HUES64 (cell line): ENCODE data around the gene CIAO2A.

ENCODE experiments used
- H3K27ac ChIP-seq: 2 replicates; pipeline ENCODE4 v1.7.0; 2013; ENCODE audit warnings: low read depth, low read length, inconsistent platforms
- H3K27me3 ChIP-seq: 2 replicates; pipeline ENCODE4 v1.6.1; 2013; ENCODE audit warnings: mild to moderate bottlenecking, low read length; ENCODE audit not compliant: insufficient read depth
- H3K36me3 ChIP-seq: 2 replicates; pipeline ENCODE4 v1.6.1; 2013; ENCODE audit warnings: mild to moderate bottlenecking, low read length; ENCODE audit not compliant: insufficient read depth
- H3K4me1 ChIP-seq: 2 replicates; pipeline ENCODE4 v1.6.1; 2013; ENCODE audit warnings: mild to moderate bottlenecking, low read length, moderate library complexity; ENCODE audit not compliant: insufficient read depth
- H3K4me3 ChIP-seq: 2 replicates; pipeline ENCODE4 v1.5.1; 2013; ENCODE audit warnings: mild to moderate bottlenecking, low read length, moderate library complexity
- H3K9ac ChIP-seq: 2 replicates; pipeline ENCODE4 v1.6.1; 2013; ENCODE audit warnings: mild to moderate bottlenecking, low read depth, low read length
- H3K9me3 ChIP-seq: 2 replicates; pipeline ENCODE4 v1.6.1; 2013; ENCODE audit warnings: low read depth, low read length; ENCODE audit not compliant: insufficient read depth
- WGBS: fragments of 150-250, 120-280 bp; methylation state at CpG from one replicate; pipeline ENCODE4 v1.1.7; 2013; ENCODE audit warnings: missing lambda C conversion rate; 5-methylcytosine and 5-hydroxymethylcytosine counted together

Gene CIAO2A

DNA sequence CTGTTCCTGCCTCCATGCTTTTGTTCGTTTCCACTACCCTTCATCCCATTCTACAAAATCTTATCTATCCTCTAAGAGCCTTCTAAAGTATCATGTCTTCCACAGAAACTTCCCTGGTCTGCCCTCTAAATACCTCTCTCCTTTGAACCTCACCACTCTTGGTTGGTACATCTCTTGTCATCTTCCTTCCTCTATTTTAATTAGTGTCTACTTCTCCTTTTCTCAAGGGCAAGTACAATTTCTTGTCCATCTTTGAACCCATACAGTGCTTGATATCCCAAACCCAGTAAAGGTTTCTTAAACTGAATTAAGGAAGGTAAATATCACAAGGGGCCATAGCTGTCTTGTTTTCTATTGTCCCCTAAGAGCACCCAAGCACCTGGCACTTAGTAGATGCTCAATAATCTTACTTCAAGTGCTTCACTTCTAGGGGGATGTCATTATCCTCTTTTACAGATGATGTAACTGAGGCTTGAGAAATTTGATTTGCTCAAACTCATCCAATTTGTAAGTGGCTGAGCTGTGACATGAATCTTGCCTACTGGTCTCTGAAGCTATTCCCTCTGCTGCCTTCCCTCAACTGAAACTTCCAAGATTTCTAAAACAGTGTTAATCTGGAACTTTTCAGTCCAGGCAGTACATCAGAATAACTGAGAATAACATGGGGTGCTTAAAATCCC is 44.7 kb downstream of the CIAO2A start:
- Histone ChIP-seq H3K36me3 (no peaks in the 10 kb centered on the region), H3K27me3 (peaks cover 44% of the 10 kb centered on the region), H3K9ac (no peak overlapping the region), H3K9me3 (no peaks in the 10 kb centered on the region), H3K4me3 (no peak overlapping the region), H3K27ac (no peak overlapping the region), H3K4me1 (no peaks in the 10 kb centered on the region; the same call in 1 of the 2 replicates)
- 92% methylated on average over 1 of the region's 1 CpG for WGBS

DNA sequence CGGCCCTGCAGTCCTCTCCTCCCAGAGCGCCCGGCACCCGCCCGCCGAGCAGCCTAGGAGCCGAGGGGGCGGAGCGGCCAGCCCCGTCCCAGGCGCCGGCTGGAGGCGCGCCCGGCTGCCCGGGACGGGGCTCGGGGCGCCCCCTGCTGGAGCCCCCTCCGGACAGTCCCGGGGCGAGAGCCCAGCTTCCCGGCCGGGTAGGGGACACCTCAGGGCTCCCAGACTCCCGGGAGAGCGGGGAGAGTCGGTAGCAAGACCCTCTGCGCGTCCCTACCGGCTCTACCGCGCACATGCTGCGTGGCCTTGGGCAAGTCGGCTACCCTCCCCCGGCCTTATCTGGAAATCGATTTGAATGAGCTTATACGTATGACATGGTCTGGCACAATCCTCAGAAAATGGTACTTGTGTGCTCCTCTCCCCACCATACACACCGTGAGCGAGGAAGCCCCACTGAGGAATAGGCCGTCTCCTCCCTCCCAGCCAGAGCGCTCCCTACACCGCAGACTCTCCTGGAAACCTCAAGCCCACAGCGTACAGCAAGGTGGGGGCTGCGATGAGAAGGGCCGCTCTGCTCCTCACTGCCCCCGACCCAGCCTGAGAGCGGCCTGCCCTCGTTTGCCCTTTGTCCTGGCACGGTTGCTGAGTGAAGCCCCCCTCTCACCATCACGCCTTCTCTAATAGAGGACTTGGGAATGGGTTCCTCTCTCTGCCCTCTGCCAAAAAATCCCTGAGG is 47.1 kb downstream of the CIAO2A start, which contains the start of gene DAPK2:
Gene DAPK2 (minus strand): TSS at position 65 of the 733 bp plus-strand sequence. CDS start 6,224 bp downstream, outside the sequence.
- no peaks in the 10 kb centered on the region for H3K36me3 ChIP-seq
- peaks cover 48% of the 10 kb centered on the region for H3K27me3 ChIP-seq
- H3K9ac ChIP-seq = peak within 1 kb of the TSS; percentile 39
- H3K27ac ChIP-seq = no peak within 1 kb of the TSS
- WGBS = 10% methylated on average over 48 of the region's 50 CpGs
- H3K9me3 ChIP-seq = no peaks in the 10 kb centered on the region
- peak within 1 kb of the TSS; percentile 60 for H3K4me3 ChIP-seq
- H3K4me1 ChIP-seq = no peaks in the 10 kb centered on the region; the same call in 1 of the 2 replicates

DNA sequence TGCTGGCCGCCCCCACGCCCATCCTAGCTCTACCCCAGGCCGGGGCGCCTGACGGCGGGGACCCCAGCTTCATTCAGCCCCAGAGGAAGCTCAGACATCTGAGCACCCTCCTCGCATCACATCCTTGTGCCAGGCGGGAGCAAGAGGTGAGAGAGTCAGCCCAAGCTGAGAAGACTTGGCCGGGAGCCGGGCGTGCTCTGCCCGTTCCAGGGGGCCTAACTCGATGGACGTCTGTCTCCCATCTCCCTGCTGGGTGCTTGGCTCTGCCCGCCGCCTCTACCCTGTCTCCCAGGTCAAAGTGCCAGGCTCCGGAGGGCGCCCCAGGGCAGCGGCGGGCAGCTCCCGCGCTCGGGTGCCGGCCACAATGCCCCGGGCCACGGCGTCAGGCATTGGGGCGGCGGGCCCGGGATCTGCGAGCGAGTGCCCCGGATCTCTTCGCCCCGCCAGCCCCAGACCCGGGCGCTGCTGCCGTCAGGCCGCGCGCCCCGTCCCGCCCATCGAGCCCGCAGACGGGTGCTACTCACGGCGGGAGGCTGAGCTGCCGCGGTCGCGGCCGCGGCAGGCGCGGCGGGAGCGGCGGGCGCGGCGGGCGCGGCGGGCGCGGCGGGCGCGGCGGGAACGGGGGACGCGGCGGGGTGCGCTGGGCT is 47.7 kb downstream of the CIAO2A start:
- H3K36me3 ChIP-seq = no peaks in the 10 kb centered on the region
- H3K9me3 ChIP-seq = no peaks in the 10 kb centered on the region
- peak overlapping the region; percentile 60 for H3K4me3 ChIP-seq
- peaks cover 48% of the 10 kb centered on the region for H3K27me3 ChIP-seq
- no peaks in the 10 kb centered on the region; the same call in 1 of the 2 replicates for H3K4me1 ChIP-seq
- no peak overlapping the region for H3K27ac ChIP-seq
- 12% methylated on average over 76 of the region's 76 CpGs for WGBS
- peak overlapping the region; percentile 39 for H3K9ac ChIP-seq

DNA sequence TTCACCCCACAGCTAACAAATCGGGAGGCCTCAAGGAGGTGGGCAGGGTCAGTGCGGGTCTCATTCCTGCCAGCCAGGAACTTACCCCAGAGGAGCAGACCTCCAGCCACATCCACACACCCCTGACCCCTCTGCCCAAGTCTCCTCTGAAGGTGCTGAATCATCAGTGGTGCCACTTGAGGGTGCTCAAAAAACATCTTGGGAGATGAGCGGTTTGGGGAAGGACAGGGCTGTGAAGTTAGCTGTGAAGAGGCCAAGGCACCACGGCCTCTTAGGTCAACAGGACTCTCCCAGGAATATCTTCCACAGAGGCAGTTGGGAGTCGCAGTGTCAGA is 48.6 kb downstream of the CIAO2A start:
- no peak overlapping the region for H3K4me3 ChIP-seq
- H3K27me3 ChIP-seq = peaks cover 48% of the 10 kb centered on the region
- H3K9ac ChIP-seq = no peak overlapping the region
- no peaks in the 10 kb centered on the region; the same call in 1 of the 2 replicates for H3K4me1 ChIP-seq
- H3K27ac ChIP-seq = no peak overlapping the region
- no peaks in the 10 kb centered on the region for H3K9me3 ChIP-seq
- 89% methylated on average over 5 of the region's 5 CpGs for WGBS
- H3K36me3 ChIP-seq = no peaks in the 10 kb centered on the region

DNA sequence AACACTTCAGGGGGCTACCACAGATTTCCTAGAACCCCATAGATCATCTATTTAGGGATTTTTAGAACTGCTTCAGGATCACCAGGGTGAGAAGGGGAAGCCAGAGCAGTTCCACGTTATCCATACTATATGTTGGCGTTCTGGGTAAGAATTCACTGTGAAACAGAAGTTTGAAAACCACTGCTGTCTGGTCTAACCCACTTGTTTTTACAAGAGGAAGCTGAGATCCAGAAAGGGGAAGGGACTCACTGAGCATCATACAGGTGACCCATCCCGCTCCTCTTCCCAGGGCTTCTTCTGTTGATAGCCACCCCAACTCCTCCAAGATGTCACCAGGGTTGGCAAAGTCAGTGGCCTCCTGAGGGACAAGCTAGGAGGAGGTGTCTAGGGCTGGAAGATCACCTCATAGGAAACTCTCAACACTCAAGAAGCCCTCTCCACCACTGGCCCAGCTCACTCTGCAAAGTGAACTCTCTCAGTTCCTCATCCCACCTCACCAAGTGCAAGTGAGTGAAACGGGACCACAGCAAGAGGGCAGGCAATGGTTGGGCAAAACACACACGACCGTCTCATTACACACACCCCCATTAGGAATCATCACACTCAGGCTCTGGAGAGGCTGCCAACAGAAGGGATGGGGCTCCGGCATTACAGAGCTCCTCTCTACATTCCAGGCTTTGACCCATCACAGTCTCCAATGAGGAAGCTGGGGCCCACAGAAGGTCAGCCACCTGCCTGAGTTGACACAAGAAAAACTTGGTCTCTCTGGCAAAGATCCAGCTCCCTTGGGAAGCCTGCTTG is 49.1 kb downstream of the CIAO2A start:
- H3K36me3 ChIP-seq = no peaks in the 10 kb centered on the region
- H3K4me3 ChIP-seq = no peak overlapping the region
- H3K27ac ChIP-seq = no peak overlapping the region
- H3K9ac ChIP-seq = no peak overlapping the region
- H3K4me1 ChIP-seq = no peaks in the 10 kb centered on the region
- no peaks in the 10 kb centered on the region for H3K9me3 ChIP-seq
- H3K27me3 ChIP-seq = peaks cover 48% of the 10 kb centered on the region
- 92% methylated on average over 6 of the region's 7 CpGs for WGBS

DNA sequence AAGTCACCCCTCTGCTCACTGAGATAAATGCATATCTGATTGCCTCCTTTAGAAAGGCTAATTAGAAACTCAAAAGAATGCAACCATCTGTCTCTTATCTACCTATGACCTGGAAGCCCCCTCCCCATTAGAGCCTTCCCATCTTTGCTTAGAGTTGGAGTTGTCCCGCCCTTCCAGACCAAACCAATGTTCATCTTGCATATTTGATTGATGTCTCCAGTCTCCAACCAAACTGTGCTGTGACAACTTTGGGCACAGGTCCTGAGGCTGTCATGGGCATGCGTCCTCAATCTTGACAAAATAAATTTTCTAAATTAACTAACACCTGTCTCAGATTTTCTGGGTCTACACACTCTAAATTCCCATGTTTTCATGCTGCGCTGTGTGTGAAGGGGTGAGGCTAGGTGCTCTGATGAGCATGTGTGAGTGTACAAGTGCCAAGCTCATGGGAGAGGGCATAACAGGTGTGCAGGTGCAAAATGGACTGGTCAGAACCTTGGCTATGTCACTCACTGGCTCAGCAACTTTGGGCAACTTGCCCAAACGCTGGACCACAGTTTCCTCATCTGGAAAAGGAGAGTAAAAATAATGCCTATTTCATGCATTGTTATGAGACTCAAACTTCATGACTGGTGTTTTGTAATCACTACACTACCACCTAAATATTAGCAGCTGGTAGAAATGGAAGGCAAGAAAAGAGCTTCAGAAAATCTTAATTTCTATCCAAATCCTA is 54.6 kb downstream of the CIAO2A start:
- WGBS = 87% methylated on average over 4 of the region's 4 CpGs
- Histone ChIP-seq H3K36me3 (no peaks in the 10 kb centered on the region), H3K27me3 (0 out of 2 replicates have a peak, but pooled peaks cover 5% of the 10 kb centered on the region), H3K4me1 (no peaks in the 10 kb centered on the region; the same call in 1 of the 2 replicates), H3K9me3 (no peaks in the 10 kb centered on the region), H3K27ac (no peak overlapping the region), H3K9ac (no peak overlapping the region), H3K4me3 (no peak overlapping the region)

DNA sequence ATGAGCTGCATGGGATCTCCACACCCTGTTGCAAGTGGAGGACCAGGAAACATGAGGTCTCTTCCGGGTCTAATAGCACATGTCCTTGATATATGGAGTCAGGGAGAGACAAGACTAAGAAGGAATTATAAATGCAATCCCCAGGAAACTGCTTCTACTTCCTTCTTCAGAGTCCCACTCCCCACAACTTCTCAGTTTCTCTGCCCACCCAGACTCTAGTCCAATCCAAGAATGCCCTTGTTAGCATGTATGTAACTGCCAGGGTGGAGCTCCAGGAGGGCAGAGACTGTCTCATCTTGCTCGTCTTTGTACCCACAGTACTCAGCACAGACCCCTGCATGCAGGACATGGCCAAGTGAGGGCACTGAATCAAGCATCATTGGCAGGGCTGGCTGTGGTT is 55.7 kb downstream of the CIAO2A start:
- Histone ChIP-seq H3K4me1 (no peaks in the 10 kb centered on the region; the same call in 1 of the 2 replicates), H3K27me3 (no peaks in the 10 kb centered on the region), H3K27ac (no peak overlapping the region), H3K9ac (no peak overlapping the region), H3K9me3 (no peaks in the 10 kb centered on the region), H3K4me3 (no peak overlapping the region), H3K36me3 (no peaks in the 10 kb centered on the region)
- WGBS = 47% methylated on average over 2 of the region's 2 CpGs

DNA sequence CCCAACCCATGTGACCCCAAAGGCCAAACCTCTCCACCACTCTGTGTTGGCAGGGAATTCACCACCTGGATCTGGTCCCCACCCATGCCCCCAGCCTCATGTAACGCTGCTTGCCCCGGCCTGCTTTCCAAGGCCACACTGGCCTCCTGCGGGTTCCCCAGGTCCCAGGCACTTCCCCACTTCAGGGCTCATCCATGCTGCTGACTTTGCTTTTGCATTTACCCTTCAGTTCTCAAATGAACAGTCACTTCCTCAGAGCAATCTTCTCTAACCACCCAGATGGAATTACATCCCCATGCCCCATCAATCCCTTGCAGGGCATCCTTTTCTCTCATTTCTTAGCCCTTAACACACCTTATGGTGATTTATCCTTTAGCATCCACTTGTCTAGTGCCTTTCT is 56.5 kb downstream of the CIAO2A start:
- Histone ChIP-seq H3K9me3 (no peaks in the 10 kb centered on the region), H3K27ac (no peak overlapping the region), H3K36me3 (no peaks in the 10 kb centered on the region), H3K4me3 (no peak overlapping the region), H3K27me3 (no peaks in the 10 kb centered on the region), H3K4me1 (no peaks in the 10 kb centered on the region; the same call in 1 of the 2 replicates), H3K9ac (no peak overlapping the region)
- 90% methylated on average over 3 of the region's 3 CpGs for WGBS

DNA sequence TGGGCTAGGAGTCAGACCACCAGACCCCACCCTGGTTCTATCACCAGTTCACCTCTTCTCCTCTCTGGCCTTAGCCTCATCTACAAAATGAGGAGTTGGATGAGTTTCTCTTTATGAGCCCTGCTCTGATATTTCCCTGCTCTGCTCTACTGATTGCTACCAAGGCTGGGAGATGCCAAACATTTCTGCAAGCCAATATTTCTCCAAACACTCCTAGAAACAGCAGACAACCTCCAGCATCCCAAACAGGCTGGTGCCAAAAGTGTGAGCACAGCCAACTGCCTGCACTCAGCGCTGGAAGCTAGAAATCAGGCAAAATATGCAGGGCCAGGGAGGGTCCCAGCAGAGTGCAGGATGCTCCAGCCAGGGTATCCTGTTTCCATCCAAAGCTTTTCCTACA is 58.1 kb downstream of the CIAO2A start:
- Histone ChIP-seq H3K36me3 (no peaks in the 10 kb centered on the region), H3K4me1 (no peaks in the 10 kb centered on the region; the same call in 1 of the 2 replicates), H3K9ac (no peak overlapping the region), H3K4me3 (no peak overlapping the region), H3K27ac (no peak overlapping the region), H3K27me3 (no peaks in the 10 kb centered on the region), H3K9me3 (no peaks in the 10 kb centered on the region)
- WGBS = 96% methylated on average over 1 of the region's 1 CpG

DNA sequence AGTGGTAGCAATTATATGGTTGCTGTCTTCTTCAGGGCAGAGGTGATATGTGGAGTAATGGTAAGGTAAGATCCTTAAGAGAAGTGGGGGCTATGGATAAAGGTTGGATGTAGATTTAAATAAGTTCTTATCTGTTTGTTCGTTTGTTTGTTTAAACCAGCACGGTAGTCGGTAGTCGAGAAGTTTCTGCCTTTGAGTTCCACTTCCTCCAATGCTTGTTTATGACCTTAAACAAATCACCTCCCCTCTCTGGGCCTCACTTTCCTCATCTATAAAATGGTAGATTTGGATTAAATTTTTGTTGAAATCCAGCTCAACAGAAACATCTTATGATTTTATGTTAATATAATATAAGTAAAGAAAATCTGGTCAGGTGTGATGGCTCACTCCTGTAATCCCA is 59.1 kb downstream of the CIAO2A start:
- H3K4me3 ChIP-seq = no peak overlapping the region
- H3K9ac ChIP-seq = no peak overlapping the region
- H3K9me3 ChIP-seq = no peaks in the 10 kb centered on the region
- H3K27me3 ChIP-seq = no peaks in the 10 kb centered on the region
- H3K4me1 ChIP-seq = no peaks in the 10 kb centered on the region; the same call in 1 of the 2 replicates
- no peak overlapping the region for H3K27ac ChIP-seq
- H3K36me3 ChIP-seq = no peaks in the 10 kb centered on the region
- WGBS = 71% methylated on average over 4 of the region's 4 CpGs
